Effector memory CD4-positive, alpha-beta T cell (primary cell): ENCODE data around the gene PHF14.

ENCODE experiments used
- DNase-seq, 3 donors: peaks; one replicate each; pipeline ENCODE4 v3.0.0-alpha.2; 2020
- H3K27ac ChIP-seq: 2 replicates; pipeline ENCODE4 v1.7.0; 2013; ENCODE audit warnings: mild to moderate bottlenecking, low read length, moderate library complexity; ENCODE audit not compliant: insufficient read depth, poor library complexity, severe bottlenecking
- H3K27me3 ChIP-seq: replicated peaks from 2 replicates; pipeline ENCODE4 v1.7.0; 2013; ENCODE audit warnings: mild to moderate bottlenecking, low read length; ENCODE audit not compliant: insufficient read depth, control insufficient read depth, poor library complexity, severe bottlenecking
- H3K36me3 ChIP-seq: 2 replicates; pipeline ENCODE4 v1.7.0; 2013; ENCODE audit warnings: mild to moderate bottlenecking, low read length, moderate library complexity; ENCODE audit not compliant: control insufficient read depth, insufficient read depth
- H3K4me1 ChIP-seq: 2 replicates; pipeline ENCODE4 v1.7.0; 2013; ENCODE audit warnings: low read length, mild to moderate bottlenecking; ENCODE audit not compliant: control insufficient read depth, insufficient read depth, poor library complexity, severe bottlenecking
- H3K4me3 ChIP-seq: 2 replicates; pipeline ENCODE4 v1.7.0; 2013; ENCODE audit warnings: low read length, low read depth, mild to moderate bottlenecking; ENCODE audit not compliant: insufficient read depth, poor library complexity, severe bottlenecking
- H3K9me3 ChIP-seq: 2 replicates; pipeline ENCODE4 v1.7.0; 2013; ENCODE audit warnings: mild to moderate bottlenecking, low read length, moderate library complexity; ENCODE audit not compliant: control insufficient read depth

The PHF14 gene

GRCh38 chr7:11210374-11210773, 236.7 kb downstream of the PHF14 start:
- Histone ChIP-seq H3K27ac (no peak overlapping the region), H3K4me3 (no peak overlapping the region), H3K4me1 (no peaks in the 10 kb centered on the region)

GRCh38 chr7:11212080-11212711, 238.5 kb downstream of the PHF14 start:
- no peaks in the 10 kb centered on the region for H3K9me3 ChIP-seq
- H3K4me1 ChIP-seq = no peaks in the 10 kb centered on the region
- DNase-seq = peak in 1 of 3 donors; percentile 16
- H3K4me3 ChIP-seq = no peak overlapping the region
- H3K27ac ChIP-seq = no peak overlapping the region
- H3K36me3 ChIP-seq = no peaks in the 10 kb centered on the region
- no peaks in the 10 kb centered on the region for H3K27me3 ChIP-seq

More at GRCh38 chr7:11210374-11210773, 236.7 kb downstream of the PHF14 start:
- DNase-seq = no peak
- Histone ChIP-seq H3K9me3 (no peaks in the 10 kb centered on the region), H3K27me3 (no peaks in the 10 kb centered on the region), H3K36me3 (no peaks in the 10 kb centered on the region)

GRCh38 chr7:11212816-11213215, 239.1 kb downstream of the PHF14 start:
- H3K36me3 ChIP-seq = no peaks in the 10 kb centered on the region
- DNase-seq = no peak
- H3K27ac ChIP-seq = no peak overlapping the region
- H3K4me3 ChIP-seq = no peak overlapping the region
- H3K9me3 ChIP-seq = no peaks in the 10 kb centered on the region
- H3K27me3 ChIP-seq = no peaks in the 10 kb centered on the region
- H3K4me1 ChIP-seq = no peaks in the 10 kb centered on the region

GRCh38 chr7:11213266-11213665, 239.6 kb downstream of the PHF14 start:
- Histone ChIP-seq H3K27me3 (no peaks in the 10 kb centered on the region), H3K4me3 (no peak overlapping the region), H3K36me3 (no peaks in the 10 kb centered on the region), H3K27ac (no peak overlapping the region), H3K9me3 (no peaks in the 10 kb centered on the region), H3K4me1 (no peaks in the 10 kb centered on the region)
- DNase-seq = no peak

- DNase-seq = no peak
- Histone ChIP-seq H3K4me1 (no peaks in the 10 kb centered on the region), H3K9me3 (no peaks in the 10 kb centered on the region), H3K27ac (no peak overlapping the region), H3K27me3 (no peaks in the 10 kb centered on the region), H3K36me3 (no peaks in the 10 kb centered on the region), H3K4me3 (no peak overlapping the region)
Measured at GRCh38 chr7:11216276-11216675, 242.6 kb downstream of the PHF14 start.

- DNase-seq = no peak
- no peak overlapping the region for H3K4me3 ChIP-seq
- no peak overlapping the region for H3K27ac ChIP-seq
- no peaks in the 10 kb centered on the region for H3K4me1 ChIP-seq
- no peaks in the 10 kb centered on the region for H3K9me3 ChIP-seq
- no peaks in the 10 kb centered on the region for H3K36me3 ChIP-seq
- no peaks in the 10 kb centered on the region for H3K27me3 ChIP-seq
Measured at GRCh38 chr7:11217848-11218565, 244.3 kb downstream of the PHF14 start.
